PC-9 (cell line): ENCODE measurements around the gene EPB41L4A. TPM values are rescaled to one million over a fixed set of nuclear protein-coding genes. Genes with fewer than 3 reads are reported as not detected.
A peak's percentile ranks its signal among the peaks of the same experiment; 100 is the strongest.
"Not testable (repeated sequence)": the region's sequence is repeated elsewhere in the genome, so short reads cannot be mapped to it uniquely, and the experiment has no call there.

Experiments
- Bru-seq: library from RNA; stranded (reverse); fragments of 400-500 nt; gene quantifications from one replicate; lab custom pipeline; 2021; lab: Mats Ljungman, UMichigan
- BruChase-seq, 2 experiments: library from RNA; stranded (reverse); fragments of 400-500 nt; gene quantifications; one replicate each; lab custom pipeline; 2021; lab: Mats Ljungman, UMichigan
- BruUV-seq: library from RNA; stranded (reverse); fragments of 400-500 nt; replicated peaks from 2 replicates; lab custom pipeline; 2021; lab: Mats Ljungman, UMichigan
- CTCF ChIA-PET: fragments of 300-600 bp; sonication (Branson Sonifier 250); formaldehyde crosslinking; loops from one replicate; lab custom pipeline; 2022; ENCODE audit warnings: antibody characterized with exemption; lab: Charles Lee
- POLR2A ChIA-PET: fragments of 300-600 bp; sonication (Branson Sonifier 250); formaldehyde crosslinking; loops from one replicate; lab custom pipeline; 2022; ENCODE audit warnings: antibody characterized with exemption; ENCODE audit not compliant: unreplicated experiment; lab: Charles Lee
- DNase-seq, 2 experiments: peaks; one replicate each; pipeline versions ENCODE4 v3.0.0 to v3.0.0-alpha.2; 2015 to 2022; ENCODE audit warnings: mixed read lengths in 1 of 2
- H2AFZ ChIP-seq: fragments of 200-600 bp; sonication (generic); 2 replicates; pipeline ENCODE4 v1.8.1; 2017; ENCODE audit warnings: antibody characterized with exemption
- H3F3A ChIP-seq: fragments of 200-600 bp; sonication (generic); 2 replicates; pipeline ENCODE4 v1.8.1; 2017; ENCODE audit warnings: antibody characterized with exemption, mild to moderate bottlenecking, low read depth; ENCODE audit not compliant: insufficient read depth
- H3K27ac ChIP-seq: fragments of 200-600 bp; sonication (generic); 2 replicates; pipeline ENCODE4 v1.6.1; 2016; ENCODE audit warnings: mixed run types
- H3K27me3 ChIP-seq: fragments of 200-600 bp; sonication (generic); 2 replicates; pipeline ENCODE4 v1.6.1; 2016; ENCODE audit warnings: low read depth, mixed run types; ENCODE audit not compliant: insufficient read depth
- H3K36me3 ChIP-seq: fragments of 200-600 bp; sonication (generic); 2 replicates; pipeline ENCODE4 v1.6.1; 2016; ENCODE audit warnings: low read depth, mixed run types
- H3K4me1 ChIP-seq: fragments of 200-600 bp; sonication (generic); replicated peaks from 2 replicates; pipeline ENCODE4 v1.6.1; 2016; ENCODE audit warnings: mixed run types; ENCODE audit not compliant: insufficient read depth
- H3K4me2 ChIP-seq: fragments of 200-600 bp; sonication (generic); 2 replicates; pipeline ENCODE4 v1.6.1; 2017; ENCODE audit warnings: mixed run types
- H3K4me3 ChIP-seq: fragments of 200-600 bp; sonication (generic); 2 replicates; pipeline ENCODE4 v1.6.1; 2016; ENCODE audit warnings: mixed run types
- H3K79me2 ChIP-seq: fragments of 200-600 bp; sonication (generic); 2 replicates; pipeline ENCODE4 v1.6.1; 2017; ENCODE audit warnings: low read depth, mixed run types
- H3K9me2 ChIP-seq: fragments of 200-600 bp; sonication (generic); 2 replicates; pipeline ENCODE4 v1.8.1; 2017; ENCODE audit warnings: mild to moderate bottlenecking; ENCODE audit not compliant: insufficient read depth
- H3K9me3 ChIP-seq: fragments of 200-600 bp; sonication (generic); 2 replicates; pipeline ENCODE4 v1.8.1; 2016; ENCODE audit warnings: low read depth; ENCODE audit not compliant: insufficient read depth
- H4K20me1 ChIP-seq: fragments of 200-600 bp; sonication (generic); 2 replicates; pipeline ENCODE4 v1.8.1; 2017; ENCODE audit not compliant: insufficient read depth
- CTCF ChIP-seq: fragments of 200-600 bp; sonication (generic); conservative IDR thresholded peaks from 2 replicates; pipeline ENCODE4 v1.6.1; 2017; ENCODE audit warnings: mixed run types, antibody characterized with exemption, mild to moderate bottlenecking, moderate library complexity
- EZH2 ChIP-seq: fragments of 200-600 bp; sonication (generic); IDR thresholded peaks from 2 replicates; pipeline ENCODE4 v1.8.0; 2017; ENCODE audit warnings: antibody characterized with exemption, low read depth
- intact Hi-C: fragments of 100-400 bp; cut with micrococcal nuclease; formaldehyde crosslinking; loops from one replicate; pipeline ENCODE4 v1.10.0; 2022; ENCODE audit not compliant: unreplicated experiment
- long read RNA-seq: library from polyadenylated mRNA; stranded (forward); transcript quantifications from one replicate; pipeline ENCODE4 v2.0.0, GENCODE V29; 2022
- total RNA-seq: library from RNA; stranded (reverse); gene quantifications from 2 replicates; pipeline ENCODE4 v1.2.3, GENCODE V29; 2021

EPB41L4A gene
- total RNA-seq: 9.4 and 13.4 TPM in 2 replicates
- percentile 53 among the genes with signal in this experiment for Bru-seq, nascent RNA
- percentile 53 among the genes with signal in this experiment for BruChase-seq, experiment 1, labeled RNA remaining after a 2-hour chase
- BruChase-seq, experiment 2, labeled RNA remaining after a 6-hour chase: percentile 38 among the genes with signal in this experiment
- long read RNA-seq, partial matches to known transcripts: 1 of 6 reads
- long read RNA-seq, other reads (novel, unspliced or antisense): 5 of 6 reads

GRCh38 chr5:112419164-112419985 is at the start of gene EPB41L4A:
Gene EPB41L4A, minus strand, starts transcription at chr5:112419277. Its CDS starts 238 bp downstream, at chr5:112419039.
- no peak within 1 kb of the TSS for H3K27ac ChIP-seq
- no peaks in the 10 kb centered on the region for H4K20me1 ChIP-seq
- intact Hi-C loops: loop anchor here (5.0 kb wide), 2 partner anchors 47 to 192 kb away; no protein-coding TSS in a partner anchor
- H3F3A ChIP-seq: no peaks in the 10 kb centered on the region
- DNase-seq: peak; percentile 36 to 62
- peaks cover 37% of the 10 kb centered on the region for H3K27me3 ChIP-seq
- POLR2A ChIA-PET: interaction anchor here (0.6 to 0.7 kb wide), 3 partner anchors 124 to 287 kb away, joined by 4 to 21 read pairs (median 5); no protein-coding TSS in a partner anchor
- TF ChIP-seq EZH2 (peak; percentile 72), CTCF (no peak)
- H2AFZ ChIP-seq: peak within 1 kb of the TSS; percentile 94
- H3K79me2 ChIP-seq: no peaks in the 10 kb centered on the region
- no peaks in the 10 kb centered on the region for H3K4me1 ChIP-seq
- CTCF ChIA-PET: interaction anchor here (0.6 to 1.5 kb wide), 11 partner anchors 11 to 244 kb away, joined by 3 to 8 read pairs (median 4); no protein-coding TSS in a partner anchor
- BruUV-seq: no TSS peak
- H3K4me3 ChIP-seq: peak within 1 kb of the TSS; percentile 66
- peak within 1 kb of the TSS; percentile 84 for H3K4me2 ChIP-seq
- H3K9me3 ChIP-seq: no peaks in the 10 kb centered on the region
- H3K9me2 ChIP-seq: no peaks in the 10 kb centered on the region
- no peaks in the 10 kb centered on the region for H3K36me3 ChIP-seq

DNA sequence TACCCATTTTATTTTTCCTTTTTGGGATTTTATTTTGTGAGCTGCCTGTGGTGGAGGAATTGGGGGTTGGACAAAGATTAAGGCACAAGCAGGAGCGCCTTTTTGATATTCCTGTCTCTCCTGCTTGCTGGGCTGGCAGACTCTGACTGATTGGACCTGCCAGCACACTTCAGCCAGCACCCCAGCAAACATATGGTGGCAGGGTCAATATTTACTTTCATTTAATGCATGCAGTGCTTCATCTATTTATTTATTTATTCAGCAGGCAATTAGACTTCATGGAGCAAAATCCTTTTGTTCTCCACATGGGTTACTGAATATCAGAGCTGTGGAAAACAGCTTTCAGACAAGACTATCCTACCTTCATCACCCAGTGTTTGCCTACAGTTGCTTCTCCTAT is 48.4 kb upstream of the EPB41L4A start:
- CTCF ChIA-PET: no interaction called here
- H3K36me3 ChIP-seq: no peaks in the 10 kb centered on the region

GRCh38 chr5:112466261-112466660 is 47.2 kb upstream of the EPB41L4A start:
- POLR2A ChIA-PET, DNase-seq, H3K9me3 ChIP-seq, H3K4me1 ChIP-seq, H3K4me2 ChIP-seq, H3K36me3 ChIP-seq, H3K9me2 ChIP-seq, H3F3A ChIP-seq, H3K4me3 ChIP-seq, H2AFZ ChIP-seq, intact Hi-C loops, CTCF ChIA-PET, BruUV-seq, H3K79me2 ChIP-seq, H3K27me3 ChIP-seq, H3K27ac ChIP-seq, H4K20me1 ChIP-seq: not testable (repeated sequence)

More for the DNA sequence above, 48.4 kb upstream of the EPB41L4A start:
- Histone ChIP-seq H4K20me1 (no peaks in the 10 kb centered on the region), H3K27ac (no peak overlapping the region), H3K4me3 (no peak overlapping the region), H3K79me2 (no peaks in the 10 kb centered on the region), H3K9me2 (no peaks in the 10 kb centered on the region), H3K4me2 (no peak overlapping the region), H3F3A (no peaks in the 10 kb centered on the region), H3K4me1 (no peaks in the 10 kb centered on the region), H3K27me3 (no peaks in the 10 kb centered on the region), H2AFZ (no peak overlapping the region), H3K9me3 (no peaks in the 10 kb centered on the region)
- intact Hi-C loops: no loop called here
- no peak for TF ChIP-seq CTCF
- TF ChIP-seq EZH2: no peak
- BruUV-seq: no TSS peak
- POLR2A ChIA-PET: no interaction called here
- no peak for DNase-seq

GRCh38 chr5:112447187-112447760 is 28.2 kb upstream of the EPB41L4A start:
- CTCF ChIA-PET, intact Hi-C loops: not testable (repeated sequence)

More at GRCh38 chr5:112447187-112447760, 28.2 kb upstream of the EPB41L4A start:
- BruUV-seq, POLR2A ChIA-PET, H3K9me2 ChIP-seq, H3K4me2 ChIP-seq, H3K79me2 ChIP-seq, H3K36me3 ChIP-seq, H3K4me1 ChIP-seq, H3K27me3 ChIP-seq, H4K20me1 ChIP-seq, H3K9me3 ChIP-seq, H2AFZ ChIP-seq, H3K27ac ChIP-seq, H3F3A ChIP-seq, H3K4me3 ChIP-seq: not testable (repeated sequence)
- DNase-seq: peak in 1 of 2 experiments; percentile 23
